H1 (cell line): ENCODE results near the gene BACE2.

Experiments used
- BRCA1 ChIP-seq: IDR thresholded peaks from 2 replicates; pipeline ENCODE4 v1.6.1; 2012; ENCODE audit warnings: low read depth, low read length, improper control_type of control experiment
- EP300 ChIP-seq, 2 experiments: IDR thresholded peaks; 1 replicate in 1 of 2; 2 replicates in 1 of 2; pipeline ENCODE4 v1.6.1; 2011 to 2012; ENCODE audit warnings: low read depth in 2 of 2, low read length in 2 of 2, mild to moderate bottlenecking in 2 of 2, borderline replicate concordance in 1 of 2, inconsistent platforms in 1 of 2, moderate library complexity in 1 of 2
- GABPA ChIP-seq: IDR thresholded peaks from 2 replicates; pipeline ENCODE4 v1.6.1; 2011; ENCODE audit warnings: mild to moderate bottlenecking, low read length, moderate library complexity, borderline replicate concordance; ENCODE audit not compliant: insufficient read depth
- KDM1A ChIP-seq: fragments of 200-600, 300-600 bp; sonication (generic); IDR thresholded peaks from 2 replicates; pipeline ENCODE4 v1.7.1; 2016; ENCODE audit warnings: mild to moderate bottlenecking, low read length, borderline replicate concordance
- KDM5A ChIP-seq: fragments of 200-600 bp; IDR thresholded peaks from 2 replicates; pipeline ENCODE4 v1.7.1; 2012; ENCODE audit warnings: mild to moderate bottlenecking, low read length, inconsistent platforms, mixed read lengths
- NANOG ChIP-seq: IDR thresholded peaks from 2 replicates; pipeline ENCODE4 v1.6.1; 2011; ENCODE audit warnings: low read length, low read depth, mild to moderate bottlenecking, inconsistent platforms; ENCODE audit not compliant: insufficient read depth, poor library complexity, severe bottlenecking
- POLR2A ChIP-seq, 2 experiments: IDR thresholded peaks; 1 replicate in 1 of 2; 2 replicates in 1 of 2; pipeline ENCODE4 v1.6.1; 2011; ENCODE audit warnings: low read depth in 2 of 2, low read length in 2 of 2, mild to moderate bottlenecking in 2 of 2; ENCODE audit errors: control extremely low read depth in 1 of 2
- SIN3A ChIP-seq, 2 experiments: IDR thresholded peaks in 1 of 2; conservative IDR thresholded peaks in 1 of 2; 2 replicates each; pipeline ENCODE4 v1.6.1; 2011 to 2012; ENCODE audit warnings: low read length in 2 of 2, improper control_type of control experiment in 1 of 2, low read depth in 1 of 2, mild to moderate bottlenecking in 1 of 2
- ZNF274 ChIP-seq: IDR thresholded peaks from 2 replicates; pipeline ENCODE4 v1.7.0; 2012; ENCODE audit warnings: low read length, borderline replicate concordance; ENCODE audit errors: extremely low read depth
- TF ChIP-seq, protein P1 (sequence below), 3 experiments: IDR thresholded peaks; 1 replicate in 2 of 3; 2 replicates in 1 of 3; pipeline versions ENCODE4 v1.5.1 to v1.6.1; 2011; ENCODE audit warnings: low read length in 3 of 3, mild to moderate bottlenecking in 3 of 3, inconsistent platforms in 2 of 3, low read depth in 1 of 3, moderate library complexity in 1 of 3; ENCODE audit not compliant: insufficient read depth in 1 of 3; ENCODE audit errors: control extremely low read depth in 1 of 3

DNA sequence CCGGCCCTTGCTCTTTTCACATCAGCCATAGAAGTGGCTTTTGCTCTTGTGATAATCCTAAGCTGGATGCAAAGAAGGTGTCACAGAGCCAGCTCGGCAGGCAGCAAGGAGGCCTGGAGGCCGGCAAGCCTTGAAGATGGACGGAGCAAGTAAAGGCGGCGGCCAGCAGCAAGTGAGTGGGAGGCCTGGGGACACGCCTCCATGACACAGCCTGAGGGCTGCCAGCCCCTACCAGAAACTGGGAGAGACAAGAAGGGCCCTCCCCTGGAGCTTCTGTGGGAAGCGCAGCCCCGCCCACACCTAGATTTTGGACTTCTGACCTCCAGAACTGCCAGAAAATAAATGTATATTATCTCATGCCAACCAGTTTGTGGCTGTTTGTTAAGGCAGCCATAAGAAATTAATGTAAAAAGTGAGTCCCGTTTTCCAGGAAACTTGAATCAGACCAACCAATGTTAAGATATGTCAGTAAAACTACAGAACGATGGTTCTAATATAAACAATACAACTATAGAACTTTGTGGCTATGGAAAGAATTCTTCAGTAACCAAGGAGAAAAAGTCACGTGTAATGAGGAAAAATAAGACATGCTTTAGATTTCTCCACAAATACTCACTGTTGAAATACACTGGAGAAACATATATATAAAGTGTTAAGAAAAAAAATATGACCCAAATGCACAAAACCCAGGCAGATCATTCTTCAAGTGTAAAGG, 49.9 kb downstream of the BACE2 start:
- TF ChIP-seq BRCA1 (no peak), NANOG (no peak), ZNF274 (no peak), SIN3A (conservative IDR thresholded peaks at IDR 0.05 in 1 of 2, IDR thresholded peaks at IDR 0.05 in 1 of 2; ENCODE audit: low read depth in 1 of 2, low read length in 2 of 2) (no peak), POLR2A (IDR thresholded peaks at IDR 0.05; ENCODE audit: control extremely low read depth in 1 of 2, low read depth in 2 of 2, low read length in 2 of 2) (no peak), EP300 (IDR thresholded peaks at IDR 0.05; ENCODE audit: borderline replicate concordance in 1 of 2, low read depth in 2 of 2, low read length in 2 of 2) (no peak), GABPA (no peak), KDM1A (no peak), KDM5A (no peak)
- TF ChIP-seq, protein P1, sequence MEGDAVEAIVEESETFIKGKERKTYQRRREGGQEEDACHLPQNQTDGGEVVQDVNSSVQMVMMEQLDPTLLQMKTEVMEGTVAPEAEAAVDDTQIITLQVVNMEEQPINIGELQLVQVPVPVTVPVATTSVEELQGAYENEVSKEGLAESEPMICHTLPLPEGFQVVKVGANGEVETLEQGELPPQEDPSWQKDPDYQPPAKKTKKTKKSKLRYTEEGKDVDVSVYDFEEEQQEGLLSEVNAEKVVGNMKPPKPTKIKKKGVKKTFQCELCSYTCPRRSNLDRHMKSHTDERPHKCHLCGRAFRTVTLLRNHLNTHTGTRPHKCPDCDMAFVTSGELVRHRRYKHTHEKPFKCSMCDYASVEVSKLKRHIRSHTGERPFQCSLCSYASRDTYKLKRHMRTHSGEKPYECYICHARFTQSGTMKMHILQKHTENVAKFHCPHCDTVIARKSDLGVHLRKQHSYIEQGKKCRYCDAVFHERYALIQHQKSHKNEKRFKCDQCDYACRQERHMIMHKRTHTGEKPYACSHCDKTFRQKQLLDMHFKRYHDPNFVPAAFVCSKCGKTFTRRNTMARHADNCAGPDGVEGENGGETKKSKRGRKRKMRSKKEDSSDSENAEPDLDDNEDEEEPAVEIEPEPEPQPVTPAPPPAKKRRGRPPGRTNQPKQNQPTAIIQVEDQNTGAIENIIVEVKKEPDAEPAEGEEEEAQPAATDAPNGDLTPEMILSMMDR (IDR thresholded peaks at IDR 0.05; ENCODE audit: control extremely low read depth in 1 of 3, insufficient read depth in 1 of 3, low read depth in 1 of 3, low read length in 3 of 3) = no peak
